Body of pancreas (tissue), 4 donors: ENCODE data around the gene GLB1L2.

ENCODE experiments used
- POLR2A ChIP-seq, 3 donors: fragments of 450-650 bp; IDR thresholded peaks; one replicate each; pipeline ENCODE4 v1.6.1; 2016; ENCODE audit warnings: antibody characterized with exemption in 3 of 3, mild to moderate bottlenecking in 2 of 3
- TF ChIP-seq, protein P1 (sequence below), 7 experiments: fragments of 450-650 bp in 4 of 7; fragments of 200-600 bp in 3 of 7; sonication (generic) in 3 of 7; IDR thresholded peaks; one replicate each; pipeline ENCODE4 v1.5.1; 2016 to 2019; ENCODE audit warnings: antibody characterized with exemption in 7 of 7

DNA sequence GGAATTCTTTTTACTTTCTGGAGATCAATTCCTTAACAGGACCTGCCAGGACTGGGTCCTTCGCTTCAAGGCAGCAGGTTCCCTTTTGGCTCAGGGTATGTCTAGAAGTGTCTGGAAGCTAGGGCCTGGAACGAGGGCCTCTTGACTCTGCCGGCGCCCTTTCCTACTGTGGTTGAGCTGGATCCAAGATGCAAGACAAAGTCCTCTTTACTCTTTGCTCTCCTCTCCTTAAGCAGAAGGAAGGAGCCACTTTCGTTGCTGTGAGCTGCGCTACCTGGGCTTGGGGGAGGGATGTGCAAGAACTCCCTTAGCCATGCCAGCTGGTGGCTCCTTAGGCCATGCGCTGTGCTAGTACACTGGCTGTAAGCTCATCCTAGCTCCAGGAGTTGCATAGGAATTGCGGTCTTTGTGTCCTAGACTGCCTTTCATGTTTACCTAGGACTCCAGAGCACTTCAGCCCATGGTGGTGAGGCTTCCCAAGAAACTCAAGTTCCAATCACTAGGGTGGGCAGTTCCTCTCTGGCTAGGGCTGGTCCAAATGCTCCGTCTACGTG, 18.1 kb downstream of the GLB1L2 start:
- TF ChIP-seq, protein P1, sequence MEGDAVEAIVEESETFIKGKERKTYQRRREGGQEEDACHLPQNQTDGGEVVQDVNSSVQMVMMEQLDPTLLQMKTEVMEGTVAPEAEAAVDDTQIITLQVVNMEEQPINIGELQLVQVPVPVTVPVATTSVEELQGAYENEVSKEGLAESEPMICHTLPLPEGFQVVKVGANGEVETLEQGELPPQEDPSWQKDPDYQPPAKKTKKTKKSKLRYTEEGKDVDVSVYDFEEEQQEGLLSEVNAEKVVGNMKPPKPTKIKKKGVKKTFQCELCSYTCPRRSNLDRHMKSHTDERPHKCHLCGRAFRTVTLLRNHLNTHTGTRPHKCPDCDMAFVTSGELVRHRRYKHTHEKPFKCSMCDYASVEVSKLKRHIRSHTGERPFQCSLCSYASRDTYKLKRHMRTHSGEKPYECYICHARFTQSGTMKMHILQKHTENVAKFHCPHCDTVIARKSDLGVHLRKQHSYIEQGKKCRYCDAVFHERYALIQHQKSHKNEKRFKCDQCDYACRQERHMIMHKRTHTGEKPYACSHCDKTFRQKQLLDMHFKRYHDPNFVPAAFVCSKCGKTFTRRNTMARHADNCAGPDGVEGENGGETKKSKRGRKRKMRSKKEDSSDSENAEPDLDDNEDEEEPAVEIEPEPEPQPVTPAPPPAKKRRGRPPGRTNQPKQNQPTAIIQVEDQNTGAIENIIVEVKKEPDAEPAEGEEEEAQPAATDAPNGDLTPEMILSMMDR (IDR thresholded peaks at IDR 0.05) = no peak
- no peak for TF ChIP-seq POLR2A (IDR thresholded peaks at IDR 0.05)
